GM21619 (cell line): ENCODE results near the gene ZRANB1.

Experiments used
- ATAC-seq: cut with Tn5 transposase; IDR thresholded peaks from one replicate; pipeline ENCODE4 v1.9.1; 2021; ENCODE audit not compliant: unreplicated experiment

Gene ZRANB1

DNA sequence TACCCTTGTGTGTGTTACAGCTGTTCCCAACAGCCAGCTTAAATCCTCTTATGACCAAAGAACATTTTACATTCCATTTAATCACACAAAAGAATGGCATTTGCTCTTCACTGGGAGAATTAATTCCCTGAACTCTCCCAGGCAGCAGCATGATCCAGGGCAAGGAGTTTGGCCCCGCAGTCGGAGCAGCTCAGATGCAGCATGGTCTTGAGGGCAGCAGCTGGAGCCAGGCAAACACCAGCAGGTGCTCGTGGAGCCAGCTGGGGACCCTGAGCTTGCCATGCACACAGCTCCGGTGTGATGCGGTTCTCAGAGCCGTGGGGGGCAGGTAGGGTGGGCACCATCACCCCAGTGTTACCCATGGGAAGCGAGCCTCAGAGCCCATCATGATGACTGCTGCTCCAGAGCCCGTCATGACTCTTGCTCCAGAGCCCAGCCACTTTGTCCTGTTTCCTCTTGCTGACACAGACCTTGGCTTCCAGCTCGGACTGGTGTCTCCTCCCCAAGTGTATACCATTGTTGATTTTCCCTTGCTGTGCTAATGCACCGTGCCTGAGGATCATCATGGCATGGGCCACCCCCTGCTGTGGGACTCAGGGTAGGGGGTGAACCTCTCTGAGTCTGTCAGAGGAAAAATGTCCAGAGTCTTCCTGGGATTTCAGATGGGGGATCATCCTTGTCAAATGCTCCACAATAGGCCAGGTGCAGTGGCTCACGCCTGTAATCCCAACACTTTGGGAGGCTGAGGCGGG, 75.8 kb downstream of the ZRANB1 start:
- ATAC-seq, result no peak

DNA sequence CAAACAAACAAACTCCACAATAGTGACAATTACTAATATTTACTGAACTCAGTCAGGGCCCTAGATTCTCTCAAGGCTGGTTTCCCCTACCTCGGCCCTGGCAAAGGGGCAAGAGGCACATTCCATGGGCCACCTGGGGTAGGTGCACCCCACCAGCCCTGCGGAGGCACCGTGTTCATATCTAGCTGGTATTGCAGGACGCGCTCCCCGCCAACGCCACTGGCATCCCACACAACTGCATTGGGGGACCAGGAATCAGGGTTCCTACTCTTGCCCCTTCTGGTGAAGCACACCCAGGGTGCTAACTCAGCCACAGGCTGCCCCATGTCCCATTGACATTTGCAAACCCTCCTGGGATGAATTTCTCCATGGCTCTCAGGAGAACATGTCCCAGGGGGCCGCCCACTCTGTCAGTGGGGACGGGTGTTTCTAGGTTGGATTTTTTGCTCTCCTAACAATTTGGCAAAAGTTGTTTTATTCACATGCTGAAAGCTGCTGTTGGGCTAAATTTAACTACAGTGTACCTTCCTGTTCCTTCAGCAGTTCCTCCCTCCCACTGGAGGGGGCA, 76.7 kb downstream of the ZRANB1 start:
- ATAC-seq, result no peak

DNA sequence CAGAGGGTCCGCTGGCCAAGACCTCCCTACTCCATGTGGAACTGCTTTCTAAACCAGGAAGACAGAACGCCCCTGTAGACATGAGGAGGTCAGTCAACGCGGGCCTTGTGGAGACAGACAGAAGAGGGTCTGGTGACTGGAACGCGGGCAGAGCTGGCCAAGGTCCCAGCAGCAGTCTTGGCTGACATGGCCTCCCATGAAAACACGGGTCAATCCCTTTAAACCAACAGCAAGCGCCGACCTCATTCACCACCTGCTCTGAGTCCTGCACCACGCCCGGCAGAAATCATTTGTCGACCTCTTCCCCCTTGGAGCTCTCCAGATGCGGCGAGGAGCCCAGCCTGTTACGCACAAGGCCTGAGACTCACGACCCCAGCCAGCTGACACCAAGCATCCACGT, 78.5 kb downstream of the ZRANB1 start:
- no peak for ATAC-seq

DNA sequence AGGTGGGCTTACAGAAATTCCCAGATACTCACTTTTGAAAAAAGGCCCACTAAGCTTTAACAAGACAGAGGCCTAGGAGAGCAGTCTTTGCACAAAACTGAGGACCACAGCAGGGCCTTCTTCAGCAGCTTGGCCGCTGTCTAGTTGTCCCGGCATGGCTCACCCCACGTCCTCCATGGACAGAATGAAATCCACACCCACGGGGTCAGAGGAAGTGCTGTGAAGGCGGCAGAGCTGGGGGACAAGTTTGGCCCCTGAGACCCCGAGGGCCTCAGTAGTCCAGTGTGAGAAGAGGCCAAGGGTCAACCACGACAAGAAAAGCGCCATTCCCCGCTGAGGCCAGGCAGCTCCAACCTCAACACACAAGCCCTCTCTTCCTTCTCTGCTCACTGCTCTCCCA, 78.9 kb downstream of the ZRANB1 start:
- no peak for ATAC-seq

DNA sequence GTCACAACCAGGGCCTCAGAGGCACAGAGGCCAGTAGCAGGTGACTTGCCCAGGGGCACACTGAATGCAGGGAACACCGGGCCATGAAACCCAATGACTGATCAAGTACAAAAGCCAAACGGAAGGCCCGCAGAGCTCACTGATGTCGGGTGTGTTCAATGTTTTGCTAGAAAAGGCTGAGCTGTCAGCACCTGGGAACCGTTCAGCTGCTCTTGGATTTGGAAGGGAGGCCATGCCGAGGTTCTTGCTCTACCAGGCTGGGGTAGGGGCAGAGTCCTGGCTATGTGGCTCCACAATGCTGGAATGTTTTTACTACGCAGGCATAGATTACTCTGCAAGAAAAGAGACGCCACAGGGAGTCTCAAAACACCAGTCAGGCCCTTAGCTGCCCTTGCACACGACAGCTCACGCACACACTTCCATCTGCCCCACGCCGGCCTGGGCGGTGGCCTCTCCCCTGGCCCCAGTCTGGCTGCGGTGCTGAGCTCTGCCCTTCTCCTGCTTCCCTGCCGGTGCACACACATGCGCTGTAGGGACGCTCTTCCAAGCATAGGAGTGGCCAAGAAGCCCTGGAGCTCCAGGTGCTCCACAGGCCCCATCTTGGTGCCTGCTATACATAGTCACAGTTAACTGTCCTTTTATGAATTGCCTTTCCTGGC, 79.9 kb downstream of the ZRANB1 start:
- ATAC-seq, result no peak

DNA sequence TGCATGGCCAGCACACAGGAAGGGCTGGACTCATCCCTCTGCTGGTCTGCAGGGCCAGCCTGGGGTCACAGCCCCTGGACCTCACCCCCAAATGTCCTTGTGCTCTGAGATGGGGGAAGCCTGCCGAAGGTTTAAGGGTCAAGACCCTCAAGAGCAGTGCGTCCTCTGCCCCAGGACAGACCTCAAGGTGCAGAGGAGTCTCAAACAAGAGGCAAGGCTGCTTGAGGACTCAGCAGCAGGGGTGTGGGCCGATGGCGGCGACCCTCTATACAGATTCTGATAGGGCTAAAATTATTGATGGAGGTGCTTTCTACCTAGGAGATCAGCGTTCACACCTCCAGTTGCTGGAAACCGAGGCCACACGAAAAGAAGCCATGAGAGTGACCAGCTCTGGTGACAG, 80.7 kb downstream of the ZRANB1 start:
- no peak for ATAC-seq

DNA sequence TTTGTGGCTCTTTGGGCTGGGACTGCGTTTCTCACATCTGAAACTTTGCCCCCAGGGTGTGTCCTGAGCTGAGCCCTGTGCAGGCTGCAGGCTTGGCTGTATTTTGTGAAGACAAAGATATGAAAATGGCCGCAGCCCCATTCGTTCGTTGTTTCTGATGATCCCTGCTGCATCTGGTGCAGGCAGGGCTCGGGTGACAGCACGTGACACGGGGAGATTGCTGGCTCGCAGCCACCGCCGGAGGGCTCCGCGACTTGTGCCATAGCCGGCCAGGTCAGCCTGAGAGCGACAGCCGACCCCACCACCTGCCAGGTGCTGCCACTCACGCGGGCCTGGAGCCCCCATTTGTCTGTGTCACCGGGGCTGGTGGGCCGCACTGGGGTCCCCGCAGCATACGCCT, 81.3 kb downstream of the ZRANB1 start:
- ATAC-seq, result no peak

DNA sequence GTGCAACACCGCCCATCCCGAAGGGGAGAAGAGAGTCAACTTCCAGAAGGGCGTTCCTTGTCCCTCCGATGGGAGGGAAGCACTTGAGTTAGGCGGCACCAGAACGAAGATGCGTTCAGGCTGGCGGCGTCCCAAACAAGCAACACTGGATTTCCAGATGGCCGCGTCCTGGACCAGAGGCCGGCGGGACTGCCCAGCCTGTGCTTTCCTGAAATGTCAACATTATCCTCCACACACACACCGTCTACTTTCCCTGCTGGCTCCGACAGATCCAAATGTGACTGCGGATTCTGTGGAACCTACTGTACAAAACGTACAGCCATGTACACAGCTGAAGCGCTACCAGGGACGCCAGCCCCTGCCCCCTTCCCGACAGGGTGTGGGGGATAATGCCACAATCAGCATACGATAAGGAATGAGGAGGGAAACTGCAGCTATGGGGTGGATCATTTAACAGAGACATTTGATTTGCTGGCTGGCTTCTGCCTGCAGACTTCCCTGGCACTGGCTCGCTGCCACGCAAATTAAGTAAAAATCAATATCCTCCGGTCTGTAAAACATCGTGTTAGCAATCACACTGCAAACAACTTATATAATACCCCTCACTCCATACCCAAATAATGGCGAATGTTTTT, 82.1 kb downstream of the ZRANB1 start:
- ATAC-seq, result no peak

DNA sequence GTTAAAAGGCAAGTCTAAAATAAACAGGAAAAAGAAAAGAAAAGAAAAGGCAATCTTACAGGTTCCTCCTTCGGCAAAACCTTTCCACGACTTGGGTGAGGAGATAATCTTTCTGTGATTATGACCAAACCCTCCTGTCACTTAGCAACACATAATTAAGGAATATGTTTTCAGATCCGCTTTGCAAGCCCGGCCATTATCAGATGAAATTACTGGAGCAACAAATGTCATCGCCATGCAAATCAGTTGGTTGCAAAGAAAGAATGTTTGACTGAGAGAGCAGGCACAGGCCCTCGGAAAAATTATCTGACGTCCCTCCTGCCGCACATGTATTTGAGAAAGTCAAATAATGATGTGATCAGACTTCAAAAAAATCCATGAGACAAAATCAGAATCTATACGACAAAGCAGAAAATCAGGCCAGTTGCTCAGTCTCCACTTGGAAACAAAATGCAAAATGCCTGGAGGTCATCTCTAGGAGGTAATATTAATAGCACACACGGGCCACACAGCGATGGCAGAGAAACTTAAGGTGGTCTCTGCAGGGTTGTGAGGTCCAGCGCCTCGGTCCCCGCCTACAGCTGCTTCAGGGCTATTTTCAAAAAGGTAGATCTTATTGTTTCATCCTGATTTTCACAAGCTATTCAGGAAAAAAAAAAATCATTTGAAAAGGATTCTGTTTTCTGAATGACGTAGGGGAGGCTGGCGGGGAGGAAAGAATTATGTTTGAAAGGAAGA, 82.7 kb downstream of the ZRANB1 start:
- no peak for ATAC-seq

DNA sequence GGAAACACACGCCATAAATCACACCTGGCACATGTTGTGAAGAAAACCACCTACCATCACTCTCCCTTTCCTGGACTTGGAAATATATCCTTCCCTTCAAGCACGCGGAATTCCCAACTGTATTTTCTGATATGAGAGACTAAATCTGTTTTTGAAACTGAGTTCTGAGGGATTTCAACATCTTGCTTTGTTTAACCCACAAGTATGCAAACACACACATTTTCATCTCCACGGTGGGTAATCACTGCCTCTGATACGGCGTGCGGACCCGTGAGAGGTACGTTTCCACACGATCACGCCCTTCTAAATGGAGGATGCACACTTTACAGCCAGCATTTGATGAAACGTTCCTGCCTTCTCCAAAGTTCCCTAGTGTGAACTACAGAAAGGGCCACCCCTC, 83.4 kb downstream of the ZRANB1 start:
- ATAC-seq, result no peak

DNA sequence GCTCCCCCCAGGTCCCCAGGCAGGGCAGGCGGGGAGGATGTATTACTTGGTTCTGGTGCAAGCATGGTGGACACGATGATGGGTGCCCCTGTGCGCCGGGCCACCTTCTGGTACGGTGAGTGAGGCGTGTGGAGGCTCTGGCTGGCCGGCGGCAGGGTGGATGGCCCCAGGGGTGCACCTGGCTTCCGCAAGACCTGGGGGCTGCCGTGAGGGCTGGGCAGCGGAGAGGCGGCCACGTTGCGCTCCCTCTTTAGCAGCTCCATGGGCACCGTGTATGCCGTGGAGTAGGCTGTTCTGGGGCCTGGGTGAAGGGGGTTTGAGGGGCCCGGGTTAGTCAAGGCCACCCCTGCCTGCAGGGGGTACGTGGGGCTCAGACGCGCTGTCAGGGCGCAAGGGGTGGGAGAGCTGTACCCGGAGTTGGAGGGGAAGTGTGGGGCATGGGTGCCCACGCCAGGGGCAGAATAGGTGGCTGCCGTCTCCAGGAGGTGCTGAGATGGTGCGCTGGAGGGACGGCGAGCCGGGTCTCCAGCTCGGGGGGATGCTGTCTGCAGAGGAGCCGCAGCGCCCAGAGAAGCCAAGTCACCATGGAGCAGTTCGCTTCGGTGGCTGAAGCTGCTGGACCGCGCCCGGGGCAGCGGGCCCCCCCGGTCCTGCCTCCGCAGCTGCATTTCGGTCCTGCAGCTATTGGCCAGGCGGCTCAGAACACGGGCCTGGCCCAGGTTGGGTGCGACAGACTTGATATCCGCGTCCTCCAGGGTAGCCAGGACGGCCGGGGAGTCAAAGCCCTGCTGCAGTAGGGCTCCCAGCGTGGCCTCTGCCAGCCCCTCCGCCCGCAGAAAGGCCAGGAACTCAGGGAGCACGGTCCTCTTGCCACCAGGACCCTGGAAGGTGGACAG, 84.4 kb downstream of the ZRANB1 start:
- no peak for ATAC-seq

DNA sequence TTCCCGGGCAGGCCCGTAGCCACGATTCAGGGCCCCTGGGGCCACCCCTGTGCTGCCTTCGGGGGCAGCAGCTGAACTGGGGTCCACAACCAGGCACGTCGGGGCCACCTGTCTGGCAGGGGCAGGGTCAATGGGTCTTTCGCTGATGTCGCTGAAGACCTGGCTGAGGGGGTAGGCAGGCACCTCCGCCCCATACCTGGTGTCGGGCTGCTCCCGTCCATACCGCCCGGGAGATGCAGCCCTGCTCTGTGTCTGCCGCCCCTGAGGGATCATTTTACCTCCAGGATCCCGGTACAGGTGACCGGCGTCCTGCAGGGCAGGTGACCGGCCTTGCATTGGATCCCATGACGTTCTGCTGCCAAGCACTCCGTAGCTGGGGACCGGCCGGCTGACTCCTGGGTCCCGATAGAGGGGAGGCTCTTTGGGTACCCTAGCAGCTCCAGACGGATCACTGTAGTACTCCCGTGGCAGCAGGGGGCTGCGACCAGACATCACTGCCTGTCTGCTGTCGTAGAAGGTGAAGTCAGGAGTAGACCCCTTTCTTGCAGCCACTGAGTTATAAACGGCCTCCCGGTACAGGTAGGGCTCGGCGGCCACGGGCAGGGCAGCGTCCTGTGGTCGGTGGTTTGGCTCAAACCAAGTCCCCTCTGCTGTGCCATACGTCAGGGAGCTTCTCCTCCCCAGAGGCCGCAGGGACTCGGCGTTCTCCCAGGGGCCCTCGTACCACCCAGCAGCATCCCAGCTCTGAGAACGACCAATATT, 85.2 kb downstream of the ZRANB1 start:
- no peak for ATAC-seq

DNA sequence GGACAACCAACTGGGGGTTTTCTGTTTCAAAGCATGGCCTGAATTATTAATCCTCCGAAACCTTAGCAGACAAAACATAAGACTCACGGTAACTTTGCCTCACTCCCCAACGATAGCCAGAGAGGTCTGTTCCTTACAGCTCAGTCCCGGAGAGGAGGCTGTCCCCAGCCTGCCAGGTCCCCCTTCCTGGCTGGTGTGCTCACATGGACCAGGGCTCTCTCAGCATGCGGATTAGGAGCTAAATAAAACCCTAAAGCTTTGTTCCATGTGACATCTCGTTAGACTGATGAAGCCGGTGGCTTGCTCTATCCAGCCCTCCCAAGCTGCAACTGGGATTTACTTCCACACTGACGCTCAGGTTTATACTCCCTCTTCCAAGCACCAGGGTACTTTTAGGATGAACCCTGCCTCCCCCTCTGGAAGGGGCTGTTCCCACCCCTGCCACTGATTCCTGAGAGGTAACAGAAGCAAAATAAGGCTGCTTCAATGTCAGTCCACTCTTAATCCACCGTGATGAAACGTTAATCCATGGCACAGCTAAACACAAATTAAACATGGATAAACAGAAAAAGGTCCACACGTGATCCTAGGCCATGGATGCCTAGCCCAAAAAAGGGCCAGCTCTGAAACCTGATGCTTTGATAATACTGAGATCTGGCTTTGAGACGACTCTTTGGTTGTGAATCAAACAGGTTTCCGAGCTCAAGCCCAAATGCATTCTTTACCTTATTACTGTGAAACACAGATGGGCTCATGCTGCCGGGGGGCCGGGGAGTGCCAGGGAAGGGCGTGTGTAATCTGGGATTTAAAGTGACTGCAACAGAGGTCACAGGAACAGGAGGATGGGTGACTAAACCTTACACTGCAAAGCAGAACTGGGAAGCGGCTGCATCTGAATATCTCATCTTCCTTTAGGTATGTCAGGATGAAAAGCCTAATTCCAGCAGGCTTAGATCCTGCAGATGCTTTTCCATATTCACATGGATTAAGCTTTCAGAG, 86.2 kb downstream of the ZRANB1 start:
- no peak for ATAC-seq

DNA sequence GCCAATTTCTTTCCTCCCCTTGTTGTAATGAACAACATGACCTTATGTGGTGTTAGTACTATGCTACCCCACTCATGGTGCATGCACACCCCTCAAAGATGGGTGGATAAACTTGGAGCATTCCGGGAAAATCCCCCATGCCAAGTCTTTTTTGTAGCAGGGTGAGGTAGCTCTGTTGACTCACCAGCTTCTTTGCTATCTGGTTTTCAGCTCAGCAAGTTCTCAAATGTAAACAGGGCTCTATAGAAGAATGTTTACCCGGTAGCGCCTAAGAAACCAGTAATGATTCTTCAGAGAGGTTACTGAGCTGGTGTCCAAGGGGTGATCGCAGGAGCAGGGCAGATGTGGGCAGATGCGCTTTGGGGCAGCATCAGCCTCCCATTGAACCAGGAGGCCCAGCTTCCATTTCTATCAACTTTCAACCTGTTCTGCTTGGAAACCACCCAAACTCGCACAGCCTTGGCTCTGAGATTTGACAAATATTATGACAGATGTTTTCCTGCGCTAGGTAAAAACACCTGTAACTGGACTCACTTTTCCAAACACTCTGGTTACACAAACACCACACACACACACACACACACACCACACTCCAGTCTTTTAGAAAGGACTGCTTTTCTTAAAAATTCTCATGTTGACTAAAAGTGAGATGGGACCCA, 87.8 kb downstream of the ZRANB1 start:
- no peak for ATAC-seq

DNA sequence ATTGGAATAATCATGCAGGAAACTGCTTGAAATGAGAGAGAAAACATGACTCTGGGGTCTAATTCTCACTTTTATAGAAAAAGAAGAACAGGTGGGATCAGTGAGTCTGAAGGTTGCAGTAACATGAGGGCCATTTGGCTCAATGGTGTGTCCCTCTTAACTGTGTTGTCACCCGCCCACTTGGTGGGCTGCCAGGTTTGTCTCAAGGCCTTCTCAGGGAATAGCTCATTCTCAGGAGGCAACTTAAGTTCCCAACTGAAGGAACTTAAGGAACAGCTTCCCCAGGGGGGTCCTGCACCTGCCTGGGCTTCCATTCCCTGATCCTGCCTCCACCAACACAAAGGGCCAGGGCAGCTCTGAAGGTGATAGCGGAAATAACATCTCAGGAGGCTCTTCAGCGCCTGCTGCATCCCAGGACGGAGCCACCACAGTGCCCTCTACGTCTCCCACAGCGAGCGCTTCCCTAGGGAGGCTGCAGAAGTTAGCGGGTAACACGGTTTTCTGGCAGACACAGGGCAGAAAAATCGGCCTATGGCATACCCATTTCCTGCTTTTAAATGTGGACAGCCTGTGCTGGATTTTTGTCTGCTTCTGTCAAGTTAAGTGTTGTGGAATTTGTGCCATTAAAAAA, 88.8 kb downstream of the ZRANB1 start:
- ATAC-seq, result no peak

DNA sequence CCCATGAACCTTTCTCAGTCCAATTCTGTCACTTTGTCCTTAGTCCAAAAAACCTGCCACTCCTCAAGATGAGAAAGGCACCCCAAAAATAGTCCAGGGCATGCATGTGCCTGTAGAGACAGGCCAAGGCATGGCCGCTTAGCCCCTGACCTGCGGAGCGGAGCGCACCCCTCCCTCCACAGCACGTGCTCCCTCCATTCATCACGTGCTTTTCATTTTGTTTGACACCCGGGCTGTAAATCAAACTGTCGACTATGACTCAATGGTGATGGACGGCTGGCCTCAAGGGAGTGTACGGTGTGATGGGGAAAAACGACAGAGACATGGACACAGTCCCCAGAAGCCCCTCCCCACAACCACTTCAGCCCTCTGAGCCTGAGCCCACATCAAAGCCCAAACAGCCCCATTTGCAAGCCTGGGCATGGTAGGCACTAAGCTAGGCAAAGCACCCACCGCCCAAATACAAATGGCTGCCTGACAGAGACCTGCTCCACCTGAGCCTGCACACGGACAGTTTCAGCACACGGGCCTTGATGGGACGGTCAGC, 90.6 kb downstream of the ZRANB1 start:
- no peak for ATAC-seq
